Lung microvascular endothelial cell (primary cell): ENCODE results near the gene C1QTNF12. TPM values are rescaled to one million over a fixed set of nuclear protein-coding genes. Genes with fewer than 3 reads are reported as not detected.

Source experiments
- DNase-seq, 2 donors: peaks; one replicate each; pipeline versions ENCODE4 v3.0.0 to v3.0.0-alpha.2; 2010; ENCODE audit warnings: low read depth in 2 of 2
- total RNA-seq: library from RNA; depleted of rRNA; stranded (reverse); fragments of >200 nt; gene quantifications from 2 replicates; pipeline ENCODE4 v1.2.1, GENCODE V29; 2014

C1QTNF12 gene
- total RNA-seq, 1 donor from 2014 or later, result 0.20 TPM

GRCh38 chr1:1241588-1242219 lies 4.8 kb downstream of the C1QTNF12 start:
- DNase-seq, result no peak

- no peak for DNase-seq
These were observed 5.5 kb downstream of the C1QTNF12 start for GRCh38 chr1:1240822-1241587.

GRCh38 chr1:1240348-1240732 lies 6.2 kb downstream of the C1QTNF12 start:
- no peak for DNase-seq

GRCh38 chr1:1239614-1240347 lies 6.7 kb downstream of the C1QTNF12 start:
- no peak for DNase-seq

DNA sequence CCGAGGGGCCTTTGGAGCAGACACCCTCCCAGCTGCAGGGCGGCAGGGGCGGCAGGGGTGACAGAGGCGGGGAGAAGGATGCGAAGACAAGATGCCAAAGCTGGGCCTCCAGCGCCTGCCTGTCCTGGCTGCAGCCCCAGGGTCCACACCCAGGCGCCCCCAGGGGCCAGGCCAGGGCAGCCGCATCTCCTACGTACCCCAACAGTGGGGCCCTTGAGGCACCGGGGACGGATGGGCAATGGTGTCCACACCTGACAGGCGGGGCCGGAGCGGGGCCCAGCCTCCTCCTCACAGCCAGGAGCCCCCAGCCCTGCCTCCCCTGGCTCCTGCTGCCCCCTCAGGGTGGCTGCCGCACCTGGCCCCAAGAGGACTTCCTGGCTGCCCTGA lies 7.3 kb downstream of the C1QTNF12 start:
- no peak for DNase-seq

GRCh38 chr1:1238702-1239178 lies 7.8 kb downstream of the C1QTNF12 start:
- no peak for DNase-seq

DNA sequence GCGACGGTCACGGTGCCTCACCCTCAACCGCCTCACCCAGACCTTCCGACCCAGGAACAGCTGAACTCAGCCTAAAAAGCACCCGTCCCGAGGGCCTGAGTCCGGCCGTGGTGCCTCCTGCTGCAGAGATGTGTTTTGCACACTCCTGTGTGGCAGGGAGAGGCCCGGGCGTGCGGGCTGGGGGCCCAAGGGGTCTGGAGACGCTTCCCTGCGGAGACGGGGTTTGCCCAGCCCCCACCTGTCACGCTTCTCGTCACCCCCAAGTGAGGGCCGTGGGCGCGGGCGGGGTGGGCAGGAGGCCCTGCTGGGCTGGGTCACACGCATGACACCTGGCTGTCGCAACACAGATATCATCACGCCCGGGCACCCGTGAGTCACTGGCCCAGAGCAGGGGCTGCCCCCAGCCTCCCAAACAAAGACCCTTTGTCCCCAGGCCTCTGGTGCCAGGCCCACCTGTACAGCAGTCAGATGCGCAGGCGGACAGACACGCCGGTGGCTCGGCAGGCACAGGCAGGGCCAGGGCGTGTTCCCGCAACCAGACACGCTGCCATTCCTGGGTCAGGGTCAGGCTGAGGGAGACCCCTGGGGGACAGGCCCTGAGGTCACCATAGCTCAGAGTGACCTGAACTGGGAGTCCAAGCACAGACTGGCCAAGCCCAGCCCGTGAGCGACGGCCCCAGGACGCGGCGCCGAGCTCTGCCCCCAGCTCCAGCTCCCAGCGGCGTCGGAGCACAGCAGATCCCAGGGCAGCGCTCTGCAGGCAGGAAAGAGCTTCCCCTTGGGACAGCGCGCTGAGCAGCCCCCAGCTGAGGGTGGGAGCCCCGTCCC lies 8.4 kb downstream of the C1QTNF12 start:
- DNase-seq, result no peak

GRCh38 chr1:1236945-1237873 lies 9.3 kb downstream of the C1QTNF12 start:
- DNase-seq, result no peak

GRCh38 chr1:1236176-1236763 lies 10.3 kb downstream of the C1QTNF12 start:
- DNase-seq, result no peak

DNA sequence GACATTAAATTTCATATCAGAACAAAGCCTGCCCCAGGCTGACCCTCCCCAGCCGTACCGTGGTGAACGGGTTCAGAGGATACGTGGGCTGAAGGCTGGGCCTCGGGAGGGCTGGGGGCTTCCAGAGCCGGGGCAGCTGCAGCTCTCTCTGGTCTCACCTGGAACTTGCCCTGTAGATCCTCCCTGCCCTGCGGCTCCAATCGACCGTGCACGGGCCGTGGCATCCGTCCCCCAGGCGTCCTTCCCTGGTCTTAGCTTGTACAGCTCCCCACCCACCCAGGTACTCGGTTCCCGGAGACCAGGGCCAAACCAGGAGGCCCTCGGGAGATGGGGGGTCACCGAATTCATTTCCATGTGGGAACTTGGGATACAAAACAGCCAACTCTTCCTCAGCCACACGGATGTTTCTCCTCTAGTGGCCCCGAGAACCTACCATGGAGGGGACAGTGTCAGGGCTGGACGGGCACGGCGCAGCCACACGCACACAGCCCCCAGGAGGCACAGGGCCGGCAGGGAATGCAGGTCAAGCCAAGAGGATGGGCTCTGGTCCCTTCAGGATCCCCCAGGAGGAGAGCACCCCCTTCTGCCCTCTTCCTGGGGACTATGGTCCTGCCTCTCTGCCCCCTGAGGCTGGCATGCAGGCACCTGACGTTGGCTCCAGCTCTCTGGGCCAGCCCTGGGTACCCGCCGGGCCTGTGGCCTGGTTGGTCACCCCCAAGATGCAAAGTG lies 11.3 kb downstream of the C1QTNF12 start:
- no peak for DNase-seq

DNA sequence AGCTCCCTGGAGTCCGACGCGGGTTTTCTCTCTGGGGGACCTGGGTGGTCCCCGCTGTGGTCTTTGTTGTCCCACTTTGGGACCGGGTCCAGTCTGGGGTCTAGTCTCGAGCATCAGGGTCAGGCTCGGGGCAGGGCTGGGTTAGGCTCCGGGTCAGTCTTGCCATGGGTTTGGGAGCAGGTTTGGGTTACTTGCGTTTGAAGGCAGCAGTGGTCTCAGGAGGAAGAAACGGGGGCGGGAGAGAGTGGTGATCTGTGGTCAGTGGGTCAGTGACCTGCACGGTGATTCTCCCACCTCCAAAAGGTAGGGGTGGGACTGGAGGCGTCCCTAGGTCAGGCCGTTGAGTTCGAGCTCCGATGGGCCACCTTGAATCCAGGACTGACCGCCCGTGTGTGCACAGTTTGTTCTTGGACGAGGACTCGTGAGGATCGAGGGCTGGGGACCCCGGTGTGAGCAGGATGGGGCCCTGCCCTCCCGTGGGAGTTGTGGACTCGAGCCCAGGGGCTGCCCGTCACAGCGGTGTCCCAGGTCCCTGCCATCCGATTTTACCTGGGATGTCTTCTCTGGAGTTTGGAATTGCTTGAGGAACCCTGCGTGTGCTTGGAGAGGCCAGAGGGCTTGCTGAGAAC lies 12.2 kb downstream of the C1QTNF12 start:
- DNase-seq, result no peak

DNA sequence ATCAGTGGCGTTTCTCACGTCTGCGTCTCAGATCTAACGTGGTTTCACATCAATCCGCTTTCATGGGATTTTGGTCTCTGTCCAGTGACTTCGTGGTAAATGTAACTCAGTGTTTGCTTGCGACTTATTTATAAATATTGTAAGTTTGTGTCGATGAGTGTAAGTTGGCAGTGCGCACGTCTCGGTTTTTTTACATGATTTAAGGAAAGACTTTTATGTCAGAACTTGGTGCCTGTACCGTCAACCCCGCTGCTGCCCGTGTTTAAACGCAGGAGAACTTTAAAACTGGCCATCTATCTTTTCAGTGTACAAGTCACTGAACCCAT lies 13.0 kb downstream of the C1QTNF12 start:
- DNase-seq, result no peak

GRCh38 chr1:1232796-1233566 lies 13.5 kb downstream of the C1QTNF12 start:
- no peak for DNase-seq

- no peak for DNase-seq
These were observed 14.2 kb downstream of the C1QTNF12 start, which contains the start of gene B3GALT6 for GRCh38 chr1:1232208-1232795. Gene B3GALT6 (plus strand): TSS chr1:1232237. CDS start chr1:1232279, 42 bp downstream.

- DNase-seq, result peak; percentile 98
These were observed 14.9 kb downstream of the C1QTNF12 start, which contains the start of gene SDF4 for GRCh38 chr1:1231400-1232207. Gene SDF4 (minus strand): TSS chr1:1232001. CDS start chr1:1228772, 3,229 bp downstream.

DNA sequence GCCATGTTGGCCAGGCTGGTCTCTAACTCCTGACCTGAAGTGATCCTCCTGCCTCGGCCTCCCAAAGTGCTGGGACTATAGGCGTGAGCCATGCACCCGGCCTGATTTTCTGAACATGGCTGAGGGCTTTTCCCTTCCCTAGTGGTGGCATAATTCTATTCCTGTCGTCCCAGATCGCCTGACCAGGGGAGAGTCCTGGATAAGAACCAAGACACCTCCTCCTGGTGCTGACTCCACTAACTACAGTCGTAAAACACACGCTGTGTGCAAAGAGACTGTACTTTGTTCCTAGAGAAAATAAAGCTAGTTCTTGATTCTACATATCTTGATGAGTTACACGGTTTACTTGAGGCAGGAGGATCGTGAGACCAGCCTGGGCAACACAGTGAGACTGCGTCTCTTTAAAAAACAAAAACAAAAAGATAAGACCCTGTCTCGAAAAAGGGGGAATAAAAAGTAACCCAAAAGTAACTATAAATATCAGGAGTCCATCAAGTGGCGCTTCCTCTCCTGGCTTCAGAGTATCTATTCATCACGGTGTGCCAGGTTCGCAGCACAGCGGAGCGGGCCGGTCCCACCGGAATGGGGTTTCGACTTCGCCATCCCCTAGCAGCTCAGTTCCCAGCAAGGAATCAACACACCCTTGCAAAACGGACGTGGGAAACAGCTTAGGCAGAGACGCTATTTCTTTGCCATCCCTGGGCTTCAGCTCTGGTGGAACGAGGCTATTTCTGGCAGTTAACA lies 15.7 kb downstream of the C1QTNF12 start:
- peak; percentile 76 to 78 for DNase-seq
